C1 segment of cervical spinal cord (tissue), 14 donors: ENCODE data around the gene PPFIBP2.

Source experiments
- DNase-seq, 14 donors: peaks; one replicate each; lab custom pipeline; 2025; lab: John Stamatoyannopoulos, UW

The PPFIBP2 gene

DNA sequence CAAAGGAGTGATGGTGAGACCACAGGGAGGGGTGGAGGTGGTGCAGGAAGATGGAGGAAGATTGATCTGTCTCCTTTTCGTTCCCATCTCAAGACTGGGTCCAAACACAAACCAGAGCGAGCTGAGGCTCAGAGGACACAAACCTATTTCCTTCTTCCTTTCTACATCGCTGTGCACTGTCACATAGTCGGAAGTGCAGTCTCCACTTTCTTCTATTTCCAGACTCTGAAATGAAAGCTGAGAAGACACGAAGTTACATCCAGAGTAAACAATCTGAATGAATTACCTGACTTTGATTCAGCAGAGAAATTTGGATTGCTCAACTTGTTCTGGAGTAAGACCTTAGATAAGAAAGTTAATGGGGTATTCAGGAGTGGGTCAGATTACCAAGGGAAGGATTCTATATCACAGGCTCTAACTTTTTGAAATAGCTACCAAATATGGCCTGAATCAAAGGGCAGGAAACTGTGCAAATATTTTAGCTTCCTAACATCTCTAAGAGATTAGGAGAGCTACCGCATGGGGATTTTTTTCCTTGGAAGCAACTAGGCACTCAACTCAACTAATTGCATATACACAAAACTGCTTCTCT lies 178.1 kb downstream of the PPFIBP2 start:
- DNase-seq, result no peak

DNA sequence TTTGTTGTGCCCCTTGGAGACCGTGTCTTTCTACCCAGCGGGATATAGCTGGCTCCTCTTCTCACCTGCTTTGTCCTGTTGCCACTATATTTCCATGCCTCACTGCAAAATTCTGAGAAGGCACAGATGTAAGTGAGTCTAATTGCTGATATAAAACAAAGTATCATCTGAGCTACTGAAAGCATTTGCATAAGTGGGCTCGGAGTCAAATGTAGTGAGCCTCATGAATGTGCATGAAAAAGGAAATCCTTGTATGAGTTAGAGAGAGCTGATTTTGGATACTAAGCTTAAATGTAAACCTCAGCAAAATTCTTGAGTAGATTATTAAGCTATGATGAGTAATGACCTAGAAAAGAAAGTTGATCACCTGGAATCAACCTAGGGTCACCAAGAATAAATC lies 178.6 kb downstream of the PPFIBP2 start:
- DNase-seq, result no peak

DNA sequence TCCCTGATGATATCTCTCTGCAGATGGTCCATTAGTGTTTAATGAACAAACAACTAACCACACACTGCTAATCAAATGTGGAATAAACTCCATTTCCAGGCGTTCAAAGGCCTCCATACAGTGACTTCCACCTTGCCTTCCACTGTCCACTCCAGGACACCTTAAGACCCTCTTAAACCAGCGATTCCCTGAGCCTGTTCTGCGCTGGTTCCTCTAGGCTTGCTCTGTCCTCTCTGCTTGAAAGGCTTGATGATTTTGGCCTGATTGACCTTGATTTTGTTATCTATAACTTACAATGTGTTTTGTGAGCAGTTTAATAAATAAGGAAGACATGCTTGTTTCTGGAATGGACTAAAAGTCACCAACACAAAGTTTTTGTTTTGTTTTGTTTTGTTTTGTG lies 180.4 kb downstream of the PPFIBP2 start:
- DNase-seq, result no peak

DNA sequence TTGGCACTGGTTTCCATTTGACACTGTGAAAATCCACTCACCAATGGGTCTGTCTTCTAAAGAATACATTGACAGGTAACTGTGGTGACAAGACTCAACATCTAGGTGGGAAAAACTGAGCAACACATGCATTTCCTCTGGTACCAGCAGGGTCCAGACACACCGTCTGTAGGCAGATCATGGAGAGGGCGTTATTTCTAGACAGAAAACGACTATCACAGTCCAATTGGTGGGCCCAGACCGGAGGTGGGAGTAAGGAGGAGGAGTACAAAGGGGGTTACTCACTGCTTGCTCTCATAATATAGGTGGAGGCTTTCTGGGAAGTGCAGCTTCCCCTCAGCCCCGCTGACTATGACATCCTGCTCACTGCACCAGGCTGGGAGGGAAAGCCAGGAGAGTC lies 182.6 kb downstream of the PPFIBP2 start:
- DNase-seq, result no peak
